ENCODE measurements around the gene CFAP77. TPM values are rescaled to one million over a fixed set of nuclear protein-coding genes. Genes with fewer than 3 reads are reported as not detected.

CFAP77 gene
- total RNA-seq, 1 experiment from 2014 or later, result not detected

DNA sequence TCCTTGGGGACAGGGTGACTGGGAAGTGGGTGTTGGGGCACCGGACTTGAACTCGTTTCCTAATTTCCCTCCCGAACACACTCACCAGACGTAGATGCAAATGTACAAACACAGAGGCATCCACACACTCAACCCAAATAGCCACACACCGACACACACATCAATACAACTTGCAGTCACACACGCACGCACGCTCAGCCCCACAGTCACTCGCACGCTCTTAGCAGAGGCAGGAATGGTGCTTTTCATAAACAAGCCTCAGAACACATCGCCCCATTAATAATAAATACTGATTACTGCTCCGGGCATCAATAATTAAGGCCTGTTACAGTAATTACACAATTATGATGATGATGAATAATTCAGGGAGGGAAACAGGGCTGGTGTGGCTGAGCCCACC is 178.1 kb downstream of the CFAP77 start:
- Histone ChIP-seq H3K4me3 (ENCODE audit: low read length) (no peak overlapping the region), H3K9me2 (replicated peaks; ENCODE audit: insufficient read depth, low read length) (no peaks in the 10 kb centered on the region), H3K9me3 (ENCODE audit: low read length) (no peaks in the 10 kb centered on the region), H3K27me3 (ENCODE audit: low read length) (no peaks in the 10 kb centered on the region), H4K20me1 (ENCODE audit: insufficient read depth, low read depth, low read length) (peaks cover 7% of the 10 kb centered on the region; the same call in 1 of the 2 replicates), H3K4me1 (ENCODE audit: low read length) (no peaks in the 10 kb centered on the region), H3K79me2 (ENCODE audit: low read length) (no peaks in the 10 kb centered on the region), H3K27ac (ENCODE audit: low read length) (no peak overlapping the region), H2AFZ (ENCODE audit: low read length) (no peak overlapping the region), H3K36me3 (ENCODE audit: insufficient read depth, low read length) (no peaks in the 10 kb centered on the region), H3K4me2 (ENCODE audit: low read depth, low read length, poor library complexity, severe bottlenecking) (no peak overlapping the region), H3K9ac (ENCODE audit: low read length) (no peak overlapping the region)
- no peak for DNase-seq

DNA sequence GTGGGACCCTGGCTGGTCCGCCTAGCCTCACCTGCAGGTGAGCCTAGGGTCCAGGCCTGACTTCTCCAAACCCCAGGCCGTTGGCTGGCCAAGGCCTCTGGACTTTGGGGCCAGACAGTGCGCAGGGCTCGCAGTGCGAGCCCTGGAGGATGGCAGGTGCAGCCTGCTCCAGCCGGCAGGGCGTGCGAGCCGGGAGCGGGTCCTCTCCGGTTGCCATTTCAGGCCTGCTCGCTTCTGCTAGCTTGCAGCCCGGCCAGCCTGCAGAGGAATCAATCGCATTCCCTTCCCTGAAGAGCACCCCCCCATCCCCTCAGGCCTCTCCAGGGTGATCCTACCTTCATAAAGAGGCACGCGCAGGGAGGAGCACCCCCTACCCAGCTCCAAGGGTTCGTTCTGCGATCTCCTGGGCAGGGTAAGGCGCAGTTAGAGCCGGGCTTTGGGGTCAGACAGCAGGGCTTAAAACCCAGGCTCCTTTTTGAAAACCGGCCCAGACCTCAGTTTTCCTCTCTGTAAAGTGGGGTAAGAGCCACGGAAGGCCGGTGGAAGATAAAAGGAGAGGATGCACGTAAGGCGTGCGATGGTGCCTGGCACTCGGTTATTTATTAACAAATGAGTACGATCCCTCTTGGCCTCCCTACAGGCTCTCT is 178.6 kb downstream of the CFAP77 start:
- Histone ChIP-seq H3K27ac (ENCODE audit: low read length) (no peak overlapping the region), H3K9me3 (ENCODE audit: low read length) (no peaks in the 10 kb centered on the region), H3K79me2 (ENCODE audit: low read length) (no peaks in the 10 kb centered on the region), H3K4me1 (ENCODE audit: low read length) (no peaks in the 10 kb centered on the region), H2AFZ (ENCODE audit: low read length) (no peak overlapping the region), H3K9me2 (replicated peaks; ENCODE audit: insufficient read depth, low read length) (no peaks in the 10 kb centered on the region), H3K4me2 (ENCODE audit: low read depth, low read length, poor library complexity, severe bottlenecking) (no peak overlapping the region), H3K9ac (ENCODE audit: low read length) (no peak overlapping the region), H3K36me3 (ENCODE audit: insufficient read depth, low read length) (no peaks in the 10 kb centered on the region), H3K27me3 (ENCODE audit: low read length) (no peaks in the 10 kb centered on the region), H3K4me3 (ENCODE audit: low read length) (no peak overlapping the region), H4K20me1 (ENCODE audit: insufficient read depth, low read depth, low read length) (peaks cover 8% of the 10 kb centered on the region; the same call in 1 of the 2 replicates)
- no peak for DNase-seq

DNA sequence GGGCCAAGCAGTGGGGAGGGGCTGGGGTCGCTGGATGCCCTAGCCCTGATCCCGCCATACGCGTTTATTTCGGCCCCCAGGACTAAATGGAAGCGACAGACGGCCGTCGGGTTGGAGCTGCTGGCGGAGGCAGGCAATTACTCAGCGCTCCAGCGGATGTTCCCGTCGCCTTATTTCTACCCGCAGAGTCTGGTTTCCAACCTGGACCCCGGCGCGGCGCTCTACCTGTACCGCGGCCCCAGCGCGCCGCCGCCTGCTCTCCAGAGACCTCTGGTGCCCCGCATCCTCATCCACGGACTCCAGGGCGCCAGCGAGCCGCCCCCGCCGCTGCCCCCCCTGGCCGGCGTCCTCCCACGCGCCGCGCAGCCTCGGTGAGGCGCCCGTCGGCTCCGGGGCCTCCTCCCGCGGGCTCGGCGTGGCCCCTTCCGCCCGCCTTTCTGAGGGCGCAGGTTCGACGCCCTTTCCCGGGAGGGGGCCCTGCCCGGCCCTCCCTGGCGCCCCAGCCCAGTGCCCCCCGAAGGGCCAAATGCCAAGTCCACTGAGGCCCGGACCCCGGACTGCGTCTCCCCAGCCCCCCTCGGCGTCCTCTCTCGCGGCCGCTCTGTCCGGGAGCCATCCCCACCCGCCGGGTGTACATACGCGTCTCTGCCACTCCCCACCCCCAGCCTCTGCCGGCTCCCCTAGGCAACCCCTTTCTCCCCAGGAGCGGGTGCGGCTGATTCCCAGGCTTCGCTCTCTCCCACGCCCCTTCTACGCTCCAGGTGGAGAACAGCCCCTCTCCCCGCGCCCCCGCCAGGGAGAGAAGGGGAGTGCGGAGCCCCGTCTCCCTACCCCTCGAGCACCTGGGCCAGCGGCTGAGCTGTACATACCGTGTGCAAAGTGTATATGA is 179.4 kb downstream of the CFAP77 start:
- DNase-seq, result no peak
- no peaks in the 10 kb centered on the region for H3K27me3 ChIP-seq (ENCODE audit: low read length)
- H3K4me3 ChIP-seq (ENCODE audit: low read length), result no peak overlapping the region
- peaks cover 8% of the 10 kb centered on the region; the same call in 1 of the 2 replicates for H4K20me1 ChIP-seq (ENCODE audit: insufficient read depth, low read depth, low read length)
- no peak overlapping the region for H3K4me2 ChIP-seq (ENCODE audit: low read depth, low read length, poor library complexity, severe bottlenecking)
- H3K4me1 ChIP-seq (ENCODE audit: low read length), result no peaks in the 10 kb centered on the region
- H3K9ac ChIP-seq (ENCODE audit: low read length), result no peak overlapping the region
- no peaks in the 10 kb centered on the region for H3K9me2 ChIP-seq (replicated peaks; ENCODE audit: insufficient read depth, low read length)
- no peaks in the 10 kb centered on the region for H3K79me2 ChIP-seq (ENCODE audit: low read length)
- no peaks in the 10 kb centered on the region; the same call in 1 of the 2 replicates for H3K36me3 ChIP-seq (ENCODE audit: insufficient read depth, low read length)
- H3K27ac ChIP-seq (ENCODE audit: low read length), result no peak overlapping the region
- no peaks in the 10 kb centered on the region for H3K9me3 ChIP-seq (ENCODE audit: low read length)
- no peak overlapping the region for H2AFZ ChIP-seq (ENCODE audit: low read length)

DNA sequence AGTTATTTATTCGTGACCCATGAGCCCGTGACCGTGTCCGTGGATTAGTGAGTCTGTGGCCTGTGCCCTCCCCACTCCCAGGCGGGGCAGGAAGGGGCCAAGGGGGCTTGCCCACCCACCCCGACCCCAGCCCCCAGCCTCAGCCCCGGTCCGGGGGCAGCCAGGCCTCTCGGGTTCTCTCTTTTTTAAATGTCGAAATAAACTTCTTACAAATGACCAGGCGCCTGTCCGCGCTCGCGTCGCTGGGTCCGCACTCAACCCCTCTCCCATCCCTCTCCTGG is 180.0 kb downstream of the CFAP77 start:
- Histone ChIP-seq H3K9me2 (replicated peaks; ENCODE audit: insufficient read depth, low read length) (no peaks in the 10 kb centered on the region), H3K27me3 (ENCODE audit: low read length) (no peaks in the 10 kb centered on the region)
- DNase-seq, result no peak

DNA sequence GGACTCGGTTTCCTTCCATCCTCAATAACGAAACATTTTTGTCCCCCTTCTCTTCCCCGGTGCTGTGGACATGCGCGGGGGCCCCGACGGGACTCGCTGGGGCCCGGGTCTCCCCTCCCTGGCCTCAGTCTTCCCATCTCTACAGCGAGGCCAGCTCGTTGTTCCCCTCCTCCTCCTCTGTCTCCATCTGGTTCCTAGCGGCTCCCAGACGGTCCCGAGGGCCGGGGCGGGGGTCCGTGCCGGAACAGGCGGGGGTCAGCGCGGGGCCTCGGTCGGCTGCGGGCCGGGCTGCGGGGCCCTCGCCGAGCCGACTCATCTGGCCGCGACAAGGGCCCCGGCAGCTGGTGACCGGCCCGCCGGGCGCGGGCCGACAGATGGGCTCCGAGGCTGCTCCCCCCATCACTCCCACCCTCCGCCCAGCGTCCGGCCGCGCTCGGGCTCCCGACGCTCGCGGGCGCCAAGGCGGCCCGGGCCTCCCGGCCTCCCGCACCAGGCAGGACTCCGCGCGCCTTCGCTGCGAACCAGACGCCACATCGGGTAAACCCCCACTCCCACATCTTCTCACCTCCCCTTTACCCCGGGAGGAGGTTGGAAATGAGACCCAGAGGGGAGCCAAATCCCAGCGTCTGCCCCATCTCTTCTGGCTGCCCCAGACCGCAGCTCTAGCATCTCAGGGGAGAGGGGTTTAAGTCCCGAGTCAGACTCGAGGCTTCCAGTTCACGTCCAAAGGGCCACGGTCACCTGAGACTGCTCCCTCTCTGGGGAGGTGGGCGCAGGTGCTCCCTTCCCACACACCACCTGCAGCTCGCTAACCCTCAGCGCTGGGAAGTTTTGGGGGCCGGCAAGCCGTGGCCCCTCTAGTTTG is 180.5 kb downstream of the CFAP77 start:
- Histone ChIP-seq H3K9me3 (ENCODE audit: low read length) (no peaks in the 10 kb centered on the region), H3K4me2 (ENCODE audit: low read depth, low read length, poor library complexity, severe bottlenecking) (no peak overlapping the region), H3K9ac (ENCODE audit: low read length) (no peak overlapping the region), H3K27ac (ENCODE audit: low read length) (no peak overlapping the region), H3K4me1 (ENCODE audit: low read length) (no peaks in the 10 kb centered on the region), H3K9me2 (replicated peaks; ENCODE audit: insufficient read depth, low read length) (no peaks in the 10 kb centered on the region), H2AFZ (ENCODE audit: low read length) (no peak overlapping the region), H3K36me3 (ENCODE audit: insufficient read depth, low read length) (peaks cover 1% of the 10 kb centered on the region; the same call in 1 of the 2 replicates), H3K4me3 (ENCODE audit: low read length) (no peak overlapping the region), H3K27me3 (ENCODE audit: low read length) (no peaks in the 10 kb centered on the region), H4K20me1 (ENCODE audit: insufficient read depth, low read depth, low read length) (peaks cover 8% of the 10 kb centered on the region; the same call in 1 of the 2 replicates), H3K79me2 (ENCODE audit: low read length) (no peaks in the 10 kb centered on the region)
- DNase-seq, result no peak

More for the DNA sequence above, 180.0 kb downstream of the CFAP77 start:
- H3K9me3 ChIP-seq (ENCODE audit: low read length), result no peaks in the 10 kb centered on the region
- H4K20me1 ChIP-seq (ENCODE audit: insufficient read depth, low read depth, low read length), result peaks cover 8% of the 10 kb centered on the region; the same call in 1 of the 2 replicates
- no peak overlapping the region for H2AFZ ChIP-seq (ENCODE audit: low read length)
- H3K27ac ChIP-seq (ENCODE audit: low read length), result no peak overlapping the region
- no peak overlapping the region for H3K9ac ChIP-seq (ENCODE audit: low read length)
- H3K36me3 ChIP-seq (ENCODE audit: insufficient read depth, low read length), result no peaks in the 10 kb centered on the region; the same call in 1 of the 2 replicates
- H3K4me2 ChIP-seq (ENCODE audit: low read depth, low read length, poor library complexity, severe bottlenecking), result no peak overlapping the region
- no peaks in the 10 kb centered on the region for H3K79me2 ChIP-seq (ENCODE audit: low read length)
- no peak overlapping the region for H3K4me3 ChIP-seq (ENCODE audit: low read length)
- H3K4me1 ChIP-seq (ENCODE audit: low read length), result no peaks in the 10 kb centered on the region

DNA sequence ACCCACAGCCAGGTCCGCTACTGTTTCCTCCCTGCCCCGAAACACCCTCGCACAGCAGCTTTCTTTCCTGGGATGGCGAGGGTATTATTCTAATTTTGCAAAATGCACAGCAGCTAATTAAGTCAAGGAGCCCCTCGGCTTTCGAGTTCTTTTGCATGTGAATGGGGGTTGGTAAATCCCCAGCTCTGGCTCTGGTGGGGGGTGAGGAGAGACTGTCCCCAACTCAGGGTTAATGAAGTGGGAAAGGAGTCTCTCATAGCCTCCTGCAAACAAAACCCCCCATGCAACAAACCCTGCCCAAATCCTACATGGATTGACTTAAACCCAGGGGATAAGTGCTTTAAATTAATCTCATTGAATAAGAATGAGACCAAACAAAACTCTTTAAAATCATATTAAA is 181.2 kb downstream of the CFAP77 start:
- Histone ChIP-seq H3K4me1 (ENCODE audit: low read length) (no peaks in the 10 kb centered on the region), H3K9ac (ENCODE audit: low read length) (no peak overlapping the region), H2AFZ (ENCODE audit: low read length) (no peak overlapping the region), H3K4me2 (ENCODE audit: low read depth, low read length, poor library complexity, severe bottlenecking) (no peak overlapping the region), H3K4me3 (ENCODE audit: low read length) (no peak overlapping the region), H3K79me2 (ENCODE audit: low read length) (no peaks in the 10 kb centered on the region), H3K9me3 (ENCODE audit: low read length) (no peaks in the 10 kb centered on the region), H3K27ac (ENCODE audit: low read length) (no peak overlapping the region), H3K9me2 (replicated peaks; ENCODE audit: insufficient read depth, low read length) (no peaks in the 10 kb centered on the region), H4K20me1 (ENCODE audit: insufficient read depth, low read depth, low read length) (peaks cover 8% of the 10 kb centered on the region; the same call in 1 of the 2 replicates), H3K36me3 (ENCODE audit: insufficient read depth, low read length) (peaks cover 7% of the 10 kb centered on the region; the same call in 1 of the 2 replicates), H3K27me3 (ENCODE audit: low read length) (no peaks in the 10 kb centered on the region)
- no peak for DNase-seq

DNA sequence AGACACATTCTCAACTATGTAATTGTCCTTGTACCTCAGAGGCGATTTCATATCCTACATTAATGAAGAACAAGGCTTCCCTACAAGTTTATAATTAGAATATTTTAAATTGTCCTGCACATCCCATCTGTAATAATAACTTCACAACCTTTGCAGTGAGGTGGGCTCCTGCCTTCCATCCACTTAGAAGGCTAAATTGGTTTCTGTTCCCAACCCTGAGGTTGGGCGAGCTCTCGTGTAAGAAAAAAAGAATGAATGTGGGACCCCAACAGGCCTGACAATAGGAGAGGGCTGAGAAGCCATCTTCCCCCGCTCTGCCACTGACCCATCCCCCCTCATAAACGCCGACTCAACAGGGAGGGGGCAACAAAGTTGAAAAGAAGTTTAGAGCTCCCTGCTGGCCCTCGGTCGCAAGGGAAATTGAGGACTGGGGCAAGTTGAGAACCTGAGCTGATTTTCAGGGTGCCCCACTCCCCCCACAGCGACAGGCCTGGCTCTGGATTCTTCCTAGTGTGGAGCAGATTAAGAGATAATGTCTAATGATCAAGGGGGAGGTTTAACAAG is 181.8 kb downstream of the CFAP77 start:
- Histone ChIP-seq H3K27ac (ENCODE audit: low read length) (no peak overlapping the region), H3K36me3 (ENCODE audit: insufficient read depth, low read length) (peaks cover 7% of the 10 kb centered on the region; the same call in 1 of the 2 replicates), H3K4me3 (ENCODE audit: low read length) (no peak overlapping the region), H3K27me3 (ENCODE audit: low read length) (no peaks in the 10 kb centered on the region), H3K79me2 (ENCODE audit: low read length) (no peaks in the 10 kb centered on the region), H3K9ac (ENCODE audit: low read length) (no peak overlapping the region), H3K4me1 (ENCODE audit: low read length) (no peaks in the 10 kb centered on the region), H3K9me2 (replicated peaks; ENCODE audit: insufficient read depth, low read length) (no peaks in the 10 kb centered on the region), H3K4me2 (ENCODE audit: low read depth, low read length, poor library complexity, severe bottlenecking) (no peak overlapping the region), H2AFZ (ENCODE audit: low read length) (no peak overlapping the region), H4K20me1 (ENCODE audit: insufficient read depth, low read depth, low read length) (peaks cover 8% of the 10 kb centered on the region; the same call in 1 of the 2 replicates), H3K9me3 (ENCODE audit: low read length) (no peaks in the 10 kb centered on the region)
- no peak for DNase-seq

Measured in Karpas-422 (cell line).